Measurements from ENCODE around the gene NAV1.
"Not testable (repeated sequence)": the region's sequence is repeated elsewhere in the genome, so short reads cannot be mapped to it uniquely, and the experiment has no call there.

Gene NAV1

GRCh38 chr1:201570181-201570885 is 31.4 kb downstream of the NAV1 start:
- H3K27me3 Mint-ChIP-seq, result no peaks in the 10 kb centered on the region
- H3K27ac Mint-ChIP-seq, result no peak overlapping the region
- no peak overlapping the region for H3K4me3 Mint-ChIP-seq
- no peaks in the 10 kb centered on the region for H3K9me3 Mint-ChIP-seq
- no peaks in the 10 kb centered on the region for H3K36me3 Mint-ChIP-seq (ENCODE audit: low read depth)
- no peaks in the 10 kb centered on the region for H3K4me1 Mint-ChIP-seq (ENCODE audit: low read depth)

GRCh38 chr1:201570886-201571624 is 32.1 kb downstream of the NAV1 start:
- Mint-ChIP-seq H3K36me3 (ENCODE audit: low read depth) (no peaks in the 10 kb centered on the region), H3K27ac (no peak overlapping the region), H3K4me3 (no peak overlapping the region), H3K9me3 (no peaks in the 10 kb centered on the region), H3K27me3 (no peaks in the 10 kb centered on the region), H3K4me1 (ENCODE audit: low read depth) (no peaks in the 10 kb centered on the region)

- Mint-ChIP-seq H3K9me3 (peaks cover 6% of the 10 kb centered on the region), H3K27me3 (no peaks in the 10 kb centered on the region), H3K36me3 (ENCODE audit: low read depth) (no peaks in the 10 kb centered on the region), H3K4me3 (no peak overlapping the region), H3K27ac (no peak overlapping the region), H3K4me1 (ENCODE audit: low read depth) (no peaks in the 10 kb centered on the region)
These were observed 34.1 kb downstream of the NAV1 start for GRCh38 chr1:201573030-201573429.

- no peak overlapping the region for H3K4me3 Mint-ChIP-seq
- peaks cover 9% of the 10 kb centered on the region for H3K9me3 Mint-ChIP-seq
- no peaks in the 10 kb centered on the region for H3K36me3 Mint-ChIP-seq (ENCODE audit: low read depth)
- H3K27ac Mint-ChIP-seq, result no peak overlapping the region
- H3K27me3 Mint-ChIP-seq, result no peaks in the 10 kb centered on the region
- no peaks in the 10 kb centered on the region for H3K4me1 Mint-ChIP-seq (ENCODE audit: low read depth)
These were observed 35.0 kb downstream of the NAV1 start for GRCh38 chr1:201573923-201574322.

GRCh38 chr1:201575912-201576311 is 37.0 kb downstream of the NAV1 start:
- no peaks in the 10 kb centered on the region for H3K4me1 Mint-ChIP-seq (ENCODE audit: low read depth)
- peaks cover 9% of the 10 kb centered on the region for H3K9me3 Mint-ChIP-seq

GRCh38 chr1:201576914-201577313 is 38.0 kb downstream of the NAV1 start:
- H3K4me3 Mint-ChIP-seq, result no peak overlapping the region
- H3K27ac Mint-ChIP-seq, result no peak overlapping the region
- no peaks in the 10 kb centered on the region for H3K27me3 Mint-ChIP-seq
- peaks cover 9% of the 10 kb centered on the region for H3K9me3 Mint-ChIP-seq
- H3K36me3 Mint-ChIP-seq (ENCODE audit: low read depth), result no peaks in the 10 kb centered on the region
- H3K4me1 Mint-ChIP-seq (ENCODE audit: low read depth), result no peaks in the 10 kb centered on the region

More at GRCh38 chr1:201575912-201576311, 37.0 kb downstream of the NAV1 start:
- no peaks in the 10 kb centered on the region for H3K27me3 Mint-ChIP-seq
- H3K36me3 Mint-ChIP-seq (ENCODE audit: low read depth), result no peaks in the 10 kb centered on the region
- no peak overlapping the region for H3K4me3 Mint-ChIP-seq
- no peak overlapping the region for H3K27ac Mint-ChIP-seq

GRCh38 chr1:201578008-201578888 is 39.3 kb downstream of the NAV1 start:
- H3K36me3 Mint-ChIP-seq (ENCODE audit: low read depth), result no peaks in the 10 kb centered on the region
- no peaks in the 10 kb centered on the region for H3K4me1 Mint-ChIP-seq (ENCODE audit: low read depth)
- H3K9me3 Mint-ChIP-seq, result peaks cover 9% of the 10 kb centered on the region
- no peaks in the 10 kb centered on the region for H3K27me3 Mint-ChIP-seq
- no peak overlapping the region for H3K4me3 Mint-ChIP-seq
- no peak overlapping the region for H3K27ac Mint-ChIP-seq

- H3K4me1 Mint-ChIP-seq (ENCODE audit: low read depth); H3K27me3 Mint-ChIP-seq; H3K4me3 Mint-ChIP-seq; H3K9me3 Mint-ChIP-seq; H3K36me3 Mint-ChIP-seq (ENCODE audit: low read depth); H3K27ac Mint-ChIP-seq: not testable (repeated sequence)
These were observed 42.4 kb downstream of the NAV1 start for GRCh38 chr1:201581371-201581770.

GRCh38 chr1:201582705-201583442 is 43.9 kb downstream of the NAV1 start:
- Mint-ChIP-seq H3K9me3 (peaks cover 5% of the 10 kb centered on the region), H3K27ac (no peak overlapping the region), H3K4me1 (ENCODE audit: low read depth) (no peaks in the 10 kb centered on the region), H3K27me3 (peaks cover 4% of the 10 kb centered on the region), H3K4me3 (no peak overlapping the region), H3K36me3 (ENCODE audit: low read depth) (no peaks in the 10 kb centered on the region)

- no peaks in the 10 kb centered on the region for H3K9me3 Mint-ChIP-seq
- no peak overlapping the region for H3K4me3 Mint-ChIP-seq
- peaks cover 4% of the 10 kb centered on the region for H3K27me3 Mint-ChIP-seq
These were observed 44.7 kb downstream of the NAV1 start for GRCh38 chr1:201583663-201584062.

GRCh38 chr1:201584471-201585092 is 45.7 kb downstream of the NAV1 start:
- Mint-ChIP-seq H3K36me3 (ENCODE audit: low read depth) (no peaks in the 10 kb centered on the region), H3K27ac (no peak overlapping the region), H3K4me1 (ENCODE audit: low read depth) (no peaks in the 10 kb centered on the region), H3K9me3 (no peaks in the 10 kb centered on the region), H3K4me3 (no peak overlapping the region), H3K27me3 (peaks cover 4% of the 10 kb centered on the region)

More at GRCh38 chr1:201583663-201584062, 44.7 kb downstream of the NAV1 start:
- H3K4me1 Mint-ChIP-seq (ENCODE audit: low read depth), result no peaks in the 10 kb centered on the region
- H3K27ac Mint-ChIP-seq, result no peak overlapping the region
- no peaks in the 10 kb centered on the region for H3K36me3 Mint-ChIP-seq (ENCODE audit: low read depth)

GRCh38 chr1:201585093-201585483 is 46.2 kb downstream of the NAV1 start:
- Mint-ChIP-seq H3K27me3 (peaks cover 4% of the 10 kb centered on the region), H3K4me3 (no peak overlapping the region), H3K4me1 (ENCODE audit: low read depth) (no peaks in the 10 kb centered on the region), H3K9me3 (no peaks in the 10 kb centered on the region), H3K36me3 (ENCODE audit: low read depth) (no peaks in the 10 kb centered on the region), H3K27ac (no peak overlapping the region)

GRCh38 chr1:201585901-201586300 is 47.0 kb downstream of the NAV1 start:
- Mint-ChIP-seq H3K4me3 (no peak overlapping the region), H3K4me1 (ENCODE audit: low read depth) (no peaks in the 10 kb centered on the region), H3K27ac (no peak overlapping the region), H3K9me3 (no peaks in the 10 kb centered on the region), H3K27me3 (peaks cover 4% of the 10 kb centered on the region), H3K36me3 (ENCODE audit: low read depth) (no peaks in the 10 kb centered on the region)

GRCh38 chr1:201586806-201587205 is 47.9 kb downstream of the NAV1 start:
- H3K27ac Mint-ChIP-seq, result no peak overlapping the region
- no peak overlapping the region for H3K4me3 Mint-ChIP-seq
- no peaks in the 10 kb centered on the region for H3K9me3 Mint-ChIP-seq
- H3K4me1 Mint-ChIP-seq (ENCODE audit: low read depth), result no peaks in the 10 kb centered on the region
- peaks cover 4% of the 10 kb centered on the region for H3K27me3 Mint-ChIP-seq
- H3K36me3 Mint-ChIP-seq (ENCODE audit: low read depth), result no peaks in the 10 kb centered on the region

Data from stimulated activated naive CD8-positive, alpha-beta T cell treated with anti-CD3 and anti-CD28 coated beads, Interleukin-15, Interleukin-2, amounts not matched to agents 100 ng/mL and 50 ng/mL, for 24 hours (primary cell).